HepG2 (cell line): Measurements from ENCODE around the gene KIAA1217.

Experiments
- ATF2 ChIP-seq: sonication (generic); formaldehyde crosslinking; IDR thresholded peaks from 2 replicates; pipeline ENCODE4 v1.4.0; 2020; ENCODE audit warnings: missing genetic modification reagents
- KDM5A ChIP-seq: fragments of 200-600 bp; sonication (generic); IDR thresholded peaks from 2 replicates; pipeline ENCODE4 v1.7.0; 2018; ENCODE audit warnings: antibody characterized with exemption, mild to moderate bottlenecking, low read length, borderline replicate concordance
- RAD21 ChIP-seq: fragments of 450-650 bp; formaldehyde crosslinking; IDR thresholded peaks from 2 replicates; pipeline ENCODE4 v1.5.0; 2020; ENCODE audit warnings: mild to moderate bottlenecking

GRCh38 chr10:24481241-24481640, 272.3 kb downstream of the KIAA1217 start:
- TF ChIP-seq RAD21 (CRISPR knock-in tag) = no peak
- no peak for TF ChIP-seq KDM5A
- TF ChIP-seq ATF2 (CRISPR knock-in tag) = no peak
